Effector memory CD8-positive, alpha-beta T cell (primary cell): ENCODE measurements around the gene SLITRK1.

ENCODE experiments used
- ATAC-seq: fragments of 150-1000 bp; cut with Tn5 transposase; replicated peaks from 2 replicates; pipeline ENCODE4 v1.10.0; 2021; ENCODE audit warnings: mild to moderate bottlenecking, moderate library complexity
- DNase-seq, 3 experiments: peaks; one replicate each; pipeline ENCODE4 v3.0.0; 2021
- H3K27ac Mint-ChIP-seq, 2 donors: one replicate each; pipeline ENCODE4 v1.8.0; 2022; ENCODE audit warnings: mild to moderate bottlenecking in 2 of 2, mixed read lengths in 2 of 2, moderate library complexity in 2 of 2
- H3K27me3 Mint-ChIP-seq, 2 donors: one replicate each; pipeline ENCODE4 v1.8.0; 2022; ENCODE audit warnings: mixed read lengths in 2 of 2
- H3K36me3 Mint-ChIP-seq: one replicate; pipeline ENCODE4 v1.8.0; 2022; ENCODE audit warnings: mild to moderate bottlenecking, moderate library complexity, mixed read lengths; ENCODE audit not compliant: insufficient read depth
- H3K4me1 Mint-ChIP-seq, 2 donors: one replicate each; pipeline ENCODE4 v1.8.0; 2022; ENCODE audit warnings: low read depth in 2 of 2, mixed read lengths in 2 of 2
- H3K4me3 Mint-ChIP-seq, 2 donors: one replicate each; pipeline ENCODE4 v1.8.0; 2022; ENCODE audit warnings: mild to moderate bottlenecking in 2 of 2, mixed read lengths in 2 of 2, moderate library complexity in 2 of 2
- H3K9me3 Mint-ChIP-seq, 2 donors: one replicate each; pipeline ENCODE4 v1.8.0; 2022; ENCODE audit warnings: mixed read lengths in 2 of 2

SLITRK1 gene

GRCh38 chr13:83827338-83827737 lies 54.9 kb downstream of the SLITRK1 start:
- peaks cover 0 to 7% of the 10 kb centered on the region in 2 donors for H3K9me3 Mint-ChIP-seq
- H3K27ac Mint-ChIP-seq, result no peak overlapping the region
- DNase-seq, result no peak
- H3K36me3 Mint-ChIP-seq, result no peaks in the 10 kb centered on the region
- no peak for ATAC-seq
- H3K27me3 Mint-ChIP-seq, result no peaks in the 10 kb centered on the region
- no peak overlapping the region for H3K4me3 Mint-ChIP-seq
- no peaks in the 10 kb centered on the region for H3K4me1 Mint-ChIP-seq
